BE2C (cell line): ENCODE data around the gene CABCOCO1.

Experiments used
- DNase-seq: peaks from one replicate; pipeline ENCODE4 v3.0.0-alpha.2; 2020
- H3K27me3 ChIP-seq: fragments of 250-450 bp; sonication (Bioruptor Pico); 2 replicates; pipeline ENCODE4 v1.5.1; 2020; ENCODE audit warnings: mild to moderate bottlenecking
- H3K36me3 ChIP-seq: fragments of 250-450 bp; sonication (Bioruptor Pico); 2 replicates; pipeline ENCODE4 v1.5.1; 2020; ENCODE audit warnings: mild to moderate bottlenecking
- H3K4me1 ChIP-seq: fragments of 250-450 bp; sonication (Bioruptor Pico); 2 replicates; pipeline ENCODE4 v1.5.1; 2020
- H3K4me3 ChIP-seq: 2 replicates; pipeline ENCODE4 v1.5.1; 2011; ENCODE audit warnings: low read depth, low read length
- H3K9me3 ChIP-seq: fragments of 250-450 bp; sonication (Bioruptor Pico); 2 replicates; pipeline ENCODE4 v1.5.1; 2020
- TF ChIP-seq, protein P1 (sequence below): IDR thresholded peaks from 2 replicates; pipeline ENCODE4 v1.5.1; 2012; ENCODE audit warnings: mild to moderate bottlenecking, low read depth, low read length

Gene CABCOCO1

DNA sequence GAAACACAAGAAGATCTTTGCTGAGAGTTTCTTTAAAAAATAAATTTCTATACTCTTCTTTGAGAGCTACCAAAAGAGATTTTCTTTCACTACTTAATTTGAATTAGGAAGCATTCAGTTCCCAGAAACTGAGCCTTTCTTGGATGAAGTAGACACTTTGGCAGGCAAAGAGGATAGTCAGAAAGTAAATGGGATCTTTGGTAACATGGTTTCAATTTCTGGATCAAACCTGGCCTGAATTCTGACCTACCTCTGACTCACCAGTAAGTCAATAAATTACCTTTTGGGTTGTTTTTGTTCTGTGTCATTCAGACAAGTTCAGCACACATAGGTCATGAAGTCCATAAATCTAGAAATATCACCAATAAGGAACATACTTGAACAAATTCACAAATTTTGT, 26.8 kb upstream of the CABCOCO1 start:
- no peak for DNase-seq
- H3K4me1 ChIP-seq: no peaks in the 10 kb centered on the region
- H3K4me3 ChIP-seq: no peak overlapping the region
- no peaks in the 10 kb centered on the region for H3K9me3 ChIP-seq
- no peaks in the 10 kb centered on the region for H3K36me3 ChIP-seq
- TF ChIP-seq, protein P1, sequence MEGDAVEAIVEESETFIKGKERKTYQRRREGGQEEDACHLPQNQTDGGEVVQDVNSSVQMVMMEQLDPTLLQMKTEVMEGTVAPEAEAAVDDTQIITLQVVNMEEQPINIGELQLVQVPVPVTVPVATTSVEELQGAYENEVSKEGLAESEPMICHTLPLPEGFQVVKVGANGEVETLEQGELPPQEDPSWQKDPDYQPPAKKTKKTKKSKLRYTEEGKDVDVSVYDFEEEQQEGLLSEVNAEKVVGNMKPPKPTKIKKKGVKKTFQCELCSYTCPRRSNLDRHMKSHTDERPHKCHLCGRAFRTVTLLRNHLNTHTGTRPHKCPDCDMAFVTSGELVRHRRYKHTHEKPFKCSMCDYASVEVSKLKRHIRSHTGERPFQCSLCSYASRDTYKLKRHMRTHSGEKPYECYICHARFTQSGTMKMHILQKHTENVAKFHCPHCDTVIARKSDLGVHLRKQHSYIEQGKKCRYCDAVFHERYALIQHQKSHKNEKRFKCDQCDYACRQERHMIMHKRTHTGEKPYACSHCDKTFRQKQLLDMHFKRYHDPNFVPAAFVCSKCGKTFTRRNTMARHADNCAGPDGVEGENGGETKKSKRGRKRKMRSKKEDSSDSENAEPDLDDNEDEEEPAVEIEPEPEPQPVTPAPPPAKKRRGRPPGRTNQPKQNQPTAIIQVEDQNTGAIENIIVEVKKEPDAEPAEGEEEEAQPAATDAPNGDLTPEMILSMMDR: no peak
- no peaks in the 10 kb centered on the region for H3K27me3 ChIP-seq

DNA sequence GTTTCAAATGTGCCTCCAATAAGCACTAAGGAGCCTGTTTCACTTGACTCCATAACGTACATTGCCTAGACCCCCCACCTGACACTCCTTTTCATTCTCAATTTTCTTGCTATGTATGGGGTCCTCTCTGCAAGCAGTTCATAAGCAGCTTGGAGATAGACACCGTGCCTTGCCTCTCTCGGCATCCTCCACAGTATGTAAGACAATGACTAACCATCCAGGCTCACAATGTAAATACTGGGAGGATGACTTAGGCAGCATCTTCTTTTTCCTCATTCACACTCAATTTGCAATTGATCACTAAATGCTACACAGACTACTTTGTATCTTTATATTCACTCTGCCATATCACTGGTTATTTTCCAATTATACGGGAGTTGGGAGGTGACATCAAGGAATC, 22.8 kb upstream of the CABCOCO1 start:
- TF ChIP-seq, protein P1: no peak
- H3K27me3 ChIP-seq: no peaks in the 10 kb centered on the region
- no peaks in the 10 kb centered on the region for H3K9me3 ChIP-seq
- no peaks in the 10 kb centered on the region for H3K4me1 ChIP-seq
- H3K36me3 ChIP-seq: no peaks in the 10 kb centered on the region
- H3K4me3 ChIP-seq: no peak overlapping the region
- no peak for DNase-seq

DNA sequence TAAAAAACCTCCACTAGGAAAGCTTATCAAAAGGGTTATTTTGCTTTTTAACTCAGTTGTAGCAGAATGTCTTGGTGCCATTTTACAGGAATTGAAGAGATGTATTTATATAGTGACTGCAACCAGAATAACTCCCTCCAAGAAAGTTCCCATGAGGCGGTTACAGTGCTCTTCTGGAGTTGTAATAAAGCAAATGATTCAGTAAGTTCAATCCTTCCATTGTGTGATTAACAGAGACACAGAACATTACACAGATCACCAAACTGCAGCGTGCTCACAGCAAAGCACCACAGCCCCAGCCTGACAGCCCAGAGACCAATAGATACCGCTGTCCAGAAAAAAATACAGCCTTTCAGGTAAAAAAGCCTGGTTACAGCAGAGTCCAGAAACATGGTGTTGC, 21.9 kb upstream of the CABCOCO1 start:
- DNase-seq: no peak
- H3K4me1 ChIP-seq: no peaks in the 10 kb centered on the region
- no peaks in the 10 kb centered on the region for H3K27me3 ChIP-seq
- H3K9me3 ChIP-seq: no peaks in the 10 kb centered on the region
- H3K36me3 ChIP-seq: no peaks in the 10 kb centered on the region
- TF ChIP-seq, protein P1: no peak
- no peak overlapping the region for H3K4me3 ChIP-seq

DNA sequence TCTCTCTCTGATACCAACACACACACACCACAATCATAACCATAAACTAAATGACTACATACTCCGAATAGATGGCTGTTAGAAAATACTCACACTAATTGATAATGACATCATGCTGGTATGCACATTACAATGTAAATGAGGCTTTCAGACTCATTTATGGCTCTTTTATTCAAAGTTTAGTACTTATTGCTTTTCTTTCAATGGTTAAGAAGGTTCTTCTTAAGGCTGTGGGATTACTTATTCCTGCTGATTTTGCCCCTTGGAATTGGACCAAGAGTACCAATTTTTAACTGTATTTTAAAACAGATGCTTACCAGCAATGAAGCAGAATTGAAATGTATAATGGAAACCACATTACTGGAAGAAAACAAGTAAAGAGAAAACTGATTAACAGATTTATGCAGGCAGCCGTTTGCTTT, 20.6 kb upstream of the CABCOCO1 start:
- no peaks in the 10 kb centered on the region for H3K36me3 ChIP-seq
- H3K4me1 ChIP-seq: no peaks in the 10 kb centered on the region
- no peaks in the 10 kb centered on the region for H3K27me3 ChIP-seq
- no peak overlapping the region for H3K4me3 ChIP-seq
- no peak for DNase-seq
- TF ChIP-seq, protein P1: no peak
- no peaks in the 10 kb centered on the region for H3K9me3 ChIP-seq

DNA sequence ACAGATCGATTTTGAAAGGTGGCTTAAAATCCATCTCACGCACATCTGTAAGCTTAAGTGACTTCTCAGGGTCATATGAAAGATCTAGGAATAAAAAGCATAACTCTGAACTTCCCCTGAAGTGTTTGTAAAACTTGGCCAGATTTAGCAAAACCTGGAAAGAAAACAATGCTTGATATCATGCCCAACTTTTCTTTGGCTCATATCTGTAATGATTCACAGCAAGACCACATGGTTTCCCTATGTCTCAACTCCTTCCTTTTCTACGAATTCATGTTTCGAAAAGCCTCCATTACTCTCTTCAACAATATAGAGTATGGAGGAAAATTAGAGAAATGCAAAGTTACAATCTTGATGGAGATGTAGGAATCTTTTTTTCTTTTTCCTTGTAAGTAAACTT, 20.1 kb upstream of the CABCOCO1 start:
- no peak for DNase-seq
- no peaks in the 10 kb centered on the region for H3K4me1 ChIP-seq
- no peak overlapping the region for H3K4me3 ChIP-seq
- H3K27me3 ChIP-seq: no peaks in the 10 kb centered on the region
- H3K36me3 ChIP-seq: no peaks in the 10 kb centered on the region
- H3K9me3 ChIP-seq: no peaks in the 10 kb centered on the region
- TF ChIP-seq, protein P1: no peak

DNA sequence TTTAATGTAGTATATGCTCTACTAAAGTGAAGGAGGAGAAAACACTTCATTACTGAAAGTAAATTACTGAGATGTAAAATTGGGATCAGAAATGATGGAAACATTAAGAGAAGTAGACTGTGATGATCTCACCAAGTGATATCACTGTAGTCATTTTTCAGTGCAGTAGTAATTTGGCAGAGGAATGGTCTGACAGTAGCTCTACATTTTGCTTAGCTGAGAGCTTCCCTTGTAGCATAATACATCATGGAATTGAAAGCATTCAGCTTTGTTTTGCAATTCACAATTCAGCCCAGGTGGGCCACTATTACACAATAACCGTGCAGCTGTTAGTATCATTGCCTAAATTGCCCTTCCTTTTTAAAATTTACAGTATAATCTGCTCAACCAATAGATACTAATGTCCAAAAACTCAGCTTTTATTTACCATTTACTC, 19.4 kb upstream of the CABCOCO1 start:
- Histone ChIP-seq H3K36me3 (no peaks in the 10 kb centered on the region), H3K4me1 (no peaks in the 10 kb centered on the region), H3K9me3 (no peaks in the 10 kb centered on the region), H3K27me3 (no peaks in the 10 kb centered on the region), H3K4me3 (no peak overlapping the region)
- DNase-seq: no peak
- TF ChIP-seq, protein P1: no peak
